HCT116 (cell line): ENCODE results near the gene RPLP1. TPM values are rescaled to one million over a fixed set of nuclear protein-coding genes. Genes with fewer than 3 reads are reported as not detected.

Experiments
- ATAC-seq: fragments of 200-7000 bp; cut with Tn5 transposase; 2 replicates; pipeline ENCODE4 v1.9.1; 2020; ENCODE audit warnings: mild to moderate bottlenecking, moderate library complexity
- BruUV-seq: library from RNA; stranded (reverse); fragments of 400-500 nt; replicated peaks from 2 replicates; lab custom pipeline; 2021; lab: Mats Ljungman, UMichigan
- CTCF ChIA-PET: fragments of 300-600 bp; sonication (Branson Sonifier 250); formaldehyde crosslinking; loops from one replicate; lab custom pipeline; 2021; ENCODE audit warnings: antibody characterized with exemption; lab: Charles Lee
- POLR2A ChIA-PET: fragments of 300-600, 350-600 bp; sonication (Branson Sonifier 250); formaldehyde crosslinking; loops from one replicate; lab custom pipeline; 2021; ENCODE audit warnings: antibody characterized with exemption; lab: Charles Lee
- RAD21 ChIA-PET, 2 experiments: fragments of 300-600 bp; sonication (Branson Sonifier 250); formaldehyde crosslinking; loops; one replicate each; lab custom pipeline; 2023; ENCODE audit warnings: low total read pairs in 2 of 2; ENCODE audit not compliant: uncharacterized antibody in 2 of 2, unreplicated experiment in 2 of 2, low non-redundant PET in 1 of 2; lab: Charles Lee
- DNase-seq: peaks from one replicate; pipeline ENCODE4 v3.0.0-alpha.2; 2010; ENCODE audit warnings: low read depth, low spot score
- H2AFZ ChIP-seq: fragments of 200-600 bp; shearing (Covaris generic), sonication (generic); 2 replicates; pipeline ENCODE4 v1.6.1; 2017; ENCODE audit warnings: low read depth, mixed run types, mixed read lengths, antibody characterized with exemption, low read length; ENCODE audit not compliant: poor library complexity, severe bottlenecking
- H3K27ac ChIP-seq: 2 replicates; pipeline ENCODE4 v1.5.1; 2012; ENCODE audit warnings: low read depth, low read length
- H3K27me3 ChIP-seq: fragments of 200-600 bp; sonication (generic); 2 replicates; pipeline ENCODE4 v1.6.1; 2016; ENCODE audit warnings: mixed run types, low read length, mixed read lengths; ENCODE audit not compliant: insufficient read depth
- H3K36me3 ChIP-seq, 2 experiments: fragments of 200-500 bp in 1 of 2; fragments of 200-600 bp in 1 of 2; sonication (Bioruptor generic) in 1 of 2; sonication (generic) in 1 of 2; 2 replicates each; pipeline versions ENCODE4 v1.5.1 to v1.6.1; 2014 to 2016; ENCODE audit warnings: low read length in 2 of 2, inconsistent platforms in 1 of 2, mixed read lengths in 1 of 2, mixed run types in 1 of 2; ENCODE audit not compliant: insufficient read depth in 2 of 2, control insufficient read depth in 1 of 2
- H3K4me1 ChIP-seq, 2 experiments: fragments of 200-600 bp in 1 of 2; sonication (generic) in 1 of 2; 2 replicates each; pipeline versions ENCODE4 v1.5.1 to v1.6.1; 2012 to 2017; ENCODE audit warnings: low read length in 2 of 2, inconsistent platforms in 1 of 2, mild to moderate bottlenecking in 1 of 2, mixed read lengths in 1 of 2, mixed run types in 1 of 2, moderate library complexity in 1 of 2; ENCODE audit not compliant: insufficient read depth in 2 of 2, control insufficient read depth in 1 of 2
- H3K4me2 ChIP-seq: fragments of 200-600 bp; sonication (generic); 2 replicates; pipeline ENCODE4 v1.6.1; 2017; ENCODE audit warnings: mixed run types, low read length, mixed read lengths
- H3K4me3 ChIP-seq, 2 experiments: fragments of 200-600 bp in 1 of 2; sonication (generic) in 1 of 2; replicated peaks in 1 of 2; 2 replicates each; pipeline ENCODE4 v1.5.1; 2011 to 2016; ENCODE audit warnings: low read length in 2 of 2, control low read depth in 1 of 2, low read depth in 1 of 2, mild to moderate bottlenecking in 1 of 2, mixed read lengths in 1 of 2, mixed run types in 1 of 2
- H3K79me2 ChIP-seq: fragments of 200-600 bp; sonication (generic); 2 replicates; pipeline ENCODE4 v1.6.1; 2017; ENCODE audit warnings: mild to moderate bottlenecking, mixed run types, low read length, moderate library complexity, mixed read lengths; ENCODE audit not compliant: insufficient read depth
- H3K9ac ChIP-seq: fragments of 200-600 bp; sonication (generic); 2 replicates; pipeline ENCODE4 v1.6.1; 2016; ENCODE audit warnings: low read length, mixed read lengths
- H3K9me2 ChIP-seq: fragments of 200-600 bp; sonication (generic), shearing (Covaris generic); 2 replicates; pipeline ENCODE4 v1.6.1; 2017; ENCODE audit warnings: mixed run types, mild to moderate bottlenecking, moderate library complexity; ENCODE audit not compliant: insufficient read depth
- H3K9me3 ChIP-seq, 2 experiments: fragments of 200-500 bp in 1 of 2; fragments of 200-600 bp in 1 of 2; sonication (Bioruptor generic) in 1 of 2; sonication (generic) in 1 of 2; 2 replicates each; pipeline ENCODE4 v1.6.1; 2014 to 2017; ENCODE audit warnings: low read length in 2 of 2, mixed read lengths in 2 of 2, inconsistent platforms in 1 of 2, low read depth in 1 of 2, mild to moderate bottlenecking in 1 of 2, mixed run types in 1 of 2, moderate library complexity in 1 of 2; ENCODE audit not compliant: control insufficient read depth in 1 of 2, insufficient read depth in 1 of 2
- H4K20me1 ChIP-seq: fragments of 200-600 bp; sonication (generic), shearing (Covaris generic); 2 replicates; pipeline ENCODE4 v1.6.1; 2017; ENCODE audit warnings: mixed run types, mild to moderate bottlenecking, moderate library complexity; ENCODE audit not compliant: insufficient read depth
- CBX3 ChIP-seq: IDR thresholded peaks from 2 replicates; pipeline ENCODE4 v1.6.1; 2012; ENCODE audit warnings: low read depth
- CTCF ChIP-seq, 3 experiments: fragments of 200-600 bp in 1 of 3; sonication (generic) in 1 of 3; IDR thresholded peaks in 2 of 3; conservative IDR thresholded peaks in 1 of 3; 2 replicates each; pipeline ENCODE4 v1.5.1; 2012 to 2017; ENCODE audit warnings: low read depth in 2 of 3, low read length in 2 of 3, antibody characterized with exemption in 1 of 3, borderline replicate concordance in 1 of 3, control low read depth in 1 of 3, mild to moderate bottlenecking in 1 of 3, mixed read lengths in 1 of 3, mixed run types in 1 of 3, moderate library complexity in 1 of 3; ENCODE audit not compliant: insufficient read depth in 1 of 3
- EGR1 ChIP-seq: IDR thresholded peaks from 2 replicates; pipeline ENCODE4 v1.6.1; 2012; ENCODE audit warnings: low read depth
- ELF1 ChIP-seq: IDR thresholded peaks from 2 replicates; pipeline ENCODE4 v1.6.1; 2012; ENCODE audit warnings: low read depth, borderline replicate concordance
- EZH2phosphoT487 ChIP-seq: fragments of 200-600 bp; IDR thresholded peaks from 2 replicates; pipeline ENCODE4 v1.6.1; 2018; ENCODE audit warnings: antibody characterized with exemption, borderline replicate concordance
- FOSL1 ChIP-seq: IDR thresholded peaks from 2 replicates; pipeline ENCODE4 v1.6.1; 2012; ENCODE audit warnings: low read depth
- JUND ChIP-seq: IDR thresholded peaks from 2 replicates; pipeline ENCODE4 v1.6.1; 2012
- MAX ChIP-seq: IDR thresholded peaks from 2 replicates; pipeline ENCODE4 v1.6.1; 2012
- POLR2A ChIP-seq: IDR thresholded peaks from 2 replicates; pipeline ENCODE4 v1.7.0; 2011; ENCODE audit warnings: borderline replicate concordance; ENCODE audit not compliant: insufficient read depth, insufficient read length; ENCODE audit errors: extremely low read depth
- POLR2AphosphoS5 ChIP-seq: IDR thresholded peaks from 2 replicates; pipeline ENCODE4 v1.6.1; 2011; ENCODE audit warnings: mild to moderate bottlenecking, low read depth, low read length, moderate library complexity
- RAD21 ChIP-seq: IDR thresholded peaks from 2 replicates; pipeline ENCODE4 v1.6.1; 2012; ENCODE audit warnings: low read depth, mild to moderate bottlenecking
- REST ChIP-seq: IDR thresholded peaks from 2 replicates; pipeline ENCODE4 v1.6.1; 2012; ENCODE audit warnings: low read depth
- SIN3A ChIP-seq: IDR thresholded peaks from 2 replicates; pipeline ENCODE4 v1.6.1; 2012; ENCODE audit warnings: low read depth
- SP1 ChIP-seq: IDR thresholded peaks from 2 replicates; pipeline ENCODE4 v1.6.1; 2012; ENCODE audit warnings: low read depth
- SRF ChIP-seq: IDR thresholded peaks from 2 replicates; pipeline ENCODE4 v1.6.1; 2012; ENCODE audit warnings: low read depth
- TCF7L2 ChIP-seq: IDR thresholded peaks from 2 replicates; pipeline ENCODE4 v1.7.0; 2011; ENCODE audit warnings: borderline replicate concordance, inconsistent platforms; ENCODE audit not compliant: insufficient read depth, insufficient read length; ENCODE audit errors: extremely low read depth
- YY1 ChIP-seq: IDR thresholded peaks from 2 replicates; pipeline ENCODE4 v1.6.1; 2011; ENCODE audit warnings: low read length, low read depth, moderate library complexity, mild to moderate bottlenecking; ENCODE audit not compliant: insufficient replicate concordance; ENCODE audit errors: extremely low read depth
- ZBTB33 ChIP-seq: IDR thresholded peaks from 2 replicates; pipeline ENCODE4 v1.6.1; 2011; ENCODE audit warnings: mild to moderate bottlenecking, low read length, moderate library complexity; ENCODE audit not compliant: insufficient replicate concordance; ENCODE audit errors: extremely low read depth
- ZFX ChIP-seq: fragments of 450-650 bp; IDR thresholded peaks from 2 replicates; pipeline ENCODE4 v1.6.1; 2017
- ZNF274 ChIP-seq: fragments of 200-500 bp; sonication (Bioruptor generic); IDR thresholded peaks from 2 replicates; pipeline ENCODE4 v1.6.1; 2014; ENCODE audit warnings: mild to moderate bottlenecking, low read depth, low read length, inconsistent platforms
- intact Hi-C: fragments of 100-400 bp; cut with micrococcal nuclease; formaldehyde crosslinking; loops from 2 replicates; pipeline ENCODE4 v1.10.0; 2022
- total RNA-seq: library from RNA; stranded (reverse); gene quantifications from one replicate; pipeline ENCODE4 v1.2.1, GENCODE V29; 2021; ENCODE audit not compliant: unreplicated experiment

RPLP1 gene
- total RNA-seq, 1 experiment from 2014 or later: 3,138 TPM

- Histone ChIP-seq H3K27me3 (no peaks in the 10 kb centered on the region), H3K4me1 (no peaks in the 10 kb centered on the region), H3K4me3 (no peak overlapping the region), H3K9me2 (no peaks in the 10 kb centered on the region), H3K4me2 (no peak overlapping the region), H3K36me3 (no peaks in the 10 kb centered on the region), H3K9me3 (no peaks in the 10 kb centered on the region), H3K79me2 (no peaks in the 10 kb centered on the region)
- no peak for DNase-seq
- RAD21 ChIA-PET: no interaction called here
- intact Hi-C loops: no loop called here
- no TSS peak for BruUV-seq
- TF ChIP-seq EZH2phosphoT487: no peak
- TF ChIP-seq MAX: no peak
- TF ChIP-seq YY1: no peak
- no peak for TF ChIP-seq REST
- TF ChIP-seq SRF: no peak
- TF ChIP-seq ZBTB33: no peak
- TF ChIP-seq CTCF (IDR thresholded peaks at IDR 0.05 in 2 of 3, conservative IDR thresholded peaks at IDR 0.05 in 1 of 3; ENCODE audit: borderline replicate concordance in 1 of 3, insufficient read depth in 1 of 3, low read depth in 2 of 3, low read length in 2 of 3): no peak
- TF ChIP-seq JUND: no peak
- TF ChIP-seq FOSL1: no peak
- TF ChIP-seq TCF7L2: no peak
- no peak for TF ChIP-seq SIN3A
- no peak for TF ChIP-seq ELF1
- no peak for TF ChIP-seq CBX3
- TF ChIP-seq RAD21: no peak
- TF ChIP-seq EGR1: no peak
- TF ChIP-seq POLR2AphosphoS5: no peak
- TF ChIP-seq ZNF274: no peak
- TF ChIP-seq POLR2A: no peak
- TF ChIP-seq SP1: no peak
- TF ChIP-seq ZFX: no peak
- TF ChIP-seq, all 23 proteins: peak for 0
- ChIA-PET POLR2A (no interaction called here), CTCF (no interaction called here)
- no peak overlapping the region for H3K27ac ChIP-seq
- H4K20me1 ChIP-seq: no peaks in the 10 kb centered on the region
- no peak overlapping the region for H3K9ac ChIP-seq
- no peak overlapping the region for H2AFZ ChIP-seq
- no peak for ATAC-seq
Measured at GRCh38 chr15:69486481-69487110, 34.0 kb downstream of the RPLP1 start.
